Heart right ventricle (tissue), 16 donors: ENCODE data around the gene NUP85. TPM values are rescaled to one million over a fixed set of nuclear protein-coding genes. Genes with fewer than 3 reads are reported as not detected.

Experiments
- ATAC-seq, 8 donors: fragments of 200-7000 bp; cut with Tn5 transposase; one replicate each; pipeline ENCODE4 v1.9.1; 2020; ENCODE audit warnings: mild to moderate bottlenecking in 8 of 8, moderate library complexity in 8 of 8, moderate number of reproducible peaks in 1 of 8
- DNase-seq, 2 donors: peaks; one replicate each; pipeline ENCODE4 v3.0.0-alpha.2; 2020
- H3K27ac ChIP-seq, 10 donors: fragments of 200-600 bp; sonication (generic) in 2 of 10; one replicate each; pipeline versions ENCODE4 v1.5.0 to v1.8.0; 2020 to 2022; ENCODE audit warnings: mild to moderate bottlenecking in 3 of 10
- H3K27me3 ChIP-seq, 7 donors: fragments of 200-600 bp; one replicate each; pipeline ENCODE4 v1.8.0; 2021 to 2022; ENCODE audit warnings: mild to moderate bottlenecking in 2 of 7
- H3K36me3 ChIP-seq, 9 donors: fragments of 200-600 bp; sonication (generic) in 1 of 9; one replicate each; pipeline versions ENCODE4 v1.5.0 to v1.8.0; 2020 to 2022; ENCODE audit warnings: mild to moderate bottlenecking in 2 of 9
- H3K4me1 ChIP-seq, 9 donors: fragments of 200-600 bp; sonication (generic) in 1 of 9; one replicate each; pipeline versions ENCODE4 v1.5.0 to v1.8.0; 2020 to 2022; ENCODE audit warnings: mild to moderate bottlenecking in 4 of 9
- H3K4me3 ChIP-seq, 10 donors: fragments of 200-600 bp; sonication (generic) in 2 of 10; one replicate each; pipeline versions ENCODE4 v1.5.0 to v1.8.0; 2020 to 2022; ENCODE audit warnings: mild to moderate bottlenecking in 7 of 10, moderate library complexity in 2 of 10
- H3K9me3 ChIP-seq, 11 donors: fragments of 200-600 bp in 10 of 11; sonication (generic) in 2 of 11; one replicate each; pipeline versions ENCODE4 v1.5.0 to v1.8.0; 2013 to 2022; ENCODE audit warnings: mild to moderate bottlenecking in 2 of 11, control low read depth in 1 of 11, moderate library complexity in 1 of 11
- WGBS, 2 donors: extraction: QIAGEN DNeasy Blood & Tissue Kit; methylation state at CpG; one replicate each; pipeline ENCODE4 v1.1.7; 2013; ENCODE audit warnings: inconsistent platforms in 1 of 2; 5-methylcytosine and 5-hydroxymethylcytosine counted together
- intact Hi-C, 10 donors: fragments of 100-400 bp; cut with DNase I; formaldehyde crosslinking; loops; one replicate each; pipeline versions ENCODE4 v1.11.1 to v1.14.2; 2022
- polyA plus RNA-seq, 2 donors: library from polyadenylated mRNA; stranded (reverse); fragments of 200-250 nt; gene quantifications; one replicate each; pipeline ENCODE4 v1.2.3, GENCODE V29; 2013
- total RNA-seq, 10 donors: library from RNA; stranded (reverse); fragmentation: NEBNext Ultra II Directional in 3 of 10; extraction: Animal tissue kit (Norgen Biotek cat#: 25700) in 3 of 10; gene quantifications; one replicate each; pipeline versions ENCODE4 v1.2.1 to v1.2.4, GENCODE V29; 2021 to 2023
- TF ChIP-seq, protein P1 (sequence below), 9 donors: fragments of 200-600 bp; sonication (generic) in 2 of 9; IDR thresholded peaks; one replicate each; pipeline versions ENCODE4 v1.5.0 to v1.8.0; 2021 to 2022; ENCODE audit warnings: antibody characterized with exemption in 9 of 9, mild to moderate bottlenecking in 5 of 9, moderate library complexity in 1 of 9
- donor health status: Arrhythmogenic right ventricular cardiomyopathy.
- donor health status: ischemic (EF 13 %, LVEDD 7.1; RV severe dilation, severe dysfunction).
- donor health status: healthy with polysubstance abuse.
- donor health status: DM: no; HTN: yes; CAD: no.
- donor health status: DM: no; HTN: no; CAD: no.
- donor health status: ischemic (EF 25% LVEDD 6.9; RV normal size, moderate dysfunction).
- donor health status: ischemic (EF 25% LVEDD 5.7; RV mildly dilated, moderate dysfunction).
- donor health status: healthy.
- donor health status: DM: yes; HTN: yes; CAD: no.
- donor health status: Ischemic cardiomyopathy.
- donor health status: ischemic (EF 35%, LVEDD 5.7; RV mildly dilated, moderate dysfunction).
- donor health status: nonischemic (EF 11% LVEDD 7.7; RV severe dilation, severe dysfunction).
- donor health status: DM: yes; HTN: yes; CAD: no.
- donor health status: PGD.
- donor health status: ischemic (EF 29% LVEDD 5.4; RV normal size, mild dysfunction).
- donor health status: nonischemic (EF 23%, LVEDD 6.1; RV moderate dilation, normal function).

The NUP85 gene
- total and polyA plus RNA-seq, 12 donors = 16.2 to 39.0 (median 23.3) TPM

DNA sequence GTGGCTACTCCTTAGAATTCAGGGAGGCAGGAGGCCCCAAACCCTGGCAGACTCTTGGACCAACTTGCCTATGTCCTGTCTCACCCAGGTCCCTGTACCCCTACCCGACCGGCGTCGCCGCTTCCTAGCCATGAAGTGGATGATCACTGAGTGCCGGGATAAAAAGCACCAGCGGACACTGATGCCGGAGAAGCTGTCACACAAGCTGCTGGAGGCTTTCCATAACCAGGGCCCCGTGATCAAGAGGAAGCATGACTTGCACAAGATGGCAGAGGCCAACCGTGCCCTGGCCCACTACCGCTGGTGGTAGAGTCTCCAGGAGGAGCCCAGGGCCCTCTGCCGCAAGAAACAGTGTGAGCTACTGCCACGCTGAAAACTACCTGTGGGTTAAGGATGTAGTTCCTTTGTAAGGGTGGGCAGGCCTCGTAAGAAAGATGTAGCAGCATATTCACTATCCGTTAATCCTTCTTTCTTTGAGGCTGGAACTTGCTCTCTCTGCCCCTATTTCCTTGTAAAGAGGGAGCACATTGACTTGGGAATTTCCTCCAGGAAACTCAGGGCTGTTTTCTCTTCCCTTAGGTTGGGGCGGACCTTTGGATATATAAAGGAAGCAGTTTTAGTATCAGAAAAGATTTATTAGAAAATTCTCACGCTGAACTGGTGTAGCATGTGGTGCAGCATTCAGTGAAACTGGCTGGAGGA is 60.3 kb downstream of the NUP85 start:
- 87% methylated on average over 17 of the region's 17 CpGs for WGBS, 2 donors
- TF ChIP-seq, protein P1, sequence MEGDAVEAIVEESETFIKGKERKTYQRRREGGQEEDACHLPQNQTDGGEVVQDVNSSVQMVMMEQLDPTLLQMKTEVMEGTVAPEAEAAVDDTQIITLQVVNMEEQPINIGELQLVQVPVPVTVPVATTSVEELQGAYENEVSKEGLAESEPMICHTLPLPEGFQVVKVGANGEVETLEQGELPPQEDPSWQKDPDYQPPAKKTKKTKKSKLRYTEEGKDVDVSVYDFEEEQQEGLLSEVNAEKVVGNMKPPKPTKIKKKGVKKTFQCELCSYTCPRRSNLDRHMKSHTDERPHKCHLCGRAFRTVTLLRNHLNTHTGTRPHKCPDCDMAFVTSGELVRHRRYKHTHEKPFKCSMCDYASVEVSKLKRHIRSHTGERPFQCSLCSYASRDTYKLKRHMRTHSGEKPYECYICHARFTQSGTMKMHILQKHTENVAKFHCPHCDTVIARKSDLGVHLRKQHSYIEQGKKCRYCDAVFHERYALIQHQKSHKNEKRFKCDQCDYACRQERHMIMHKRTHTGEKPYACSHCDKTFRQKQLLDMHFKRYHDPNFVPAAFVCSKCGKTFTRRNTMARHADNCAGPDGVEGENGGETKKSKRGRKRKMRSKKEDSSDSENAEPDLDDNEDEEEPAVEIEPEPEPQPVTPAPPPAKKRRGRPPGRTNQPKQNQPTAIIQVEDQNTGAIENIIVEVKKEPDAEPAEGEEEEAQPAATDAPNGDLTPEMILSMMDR (IDR thresholded peaks at IDR 0.05) = no peak
- Histone ChIP-seq H3K4me1 (peaks cover 4 to 57% (median 29%) of the 10 kb centered on the region in 9 donors), H3K27me3 (no peaks in the 10 kb centered on the region), H3K27ac (peak overlapping the region in 1 of 10 donors; percentile 26), H3K4me3 (no peak overlapping the region), H3K9me3 (no peaks in the 10 kb centered on the region), H3K36me3 (peaks cover 0 to 53% (median 35%) of the 10 kb centered on the region in 9 donors)
- DNase-seq (no peak), ATAC-seq (no peak)
- intact Hi-C loops = no loop called here

DNA sequence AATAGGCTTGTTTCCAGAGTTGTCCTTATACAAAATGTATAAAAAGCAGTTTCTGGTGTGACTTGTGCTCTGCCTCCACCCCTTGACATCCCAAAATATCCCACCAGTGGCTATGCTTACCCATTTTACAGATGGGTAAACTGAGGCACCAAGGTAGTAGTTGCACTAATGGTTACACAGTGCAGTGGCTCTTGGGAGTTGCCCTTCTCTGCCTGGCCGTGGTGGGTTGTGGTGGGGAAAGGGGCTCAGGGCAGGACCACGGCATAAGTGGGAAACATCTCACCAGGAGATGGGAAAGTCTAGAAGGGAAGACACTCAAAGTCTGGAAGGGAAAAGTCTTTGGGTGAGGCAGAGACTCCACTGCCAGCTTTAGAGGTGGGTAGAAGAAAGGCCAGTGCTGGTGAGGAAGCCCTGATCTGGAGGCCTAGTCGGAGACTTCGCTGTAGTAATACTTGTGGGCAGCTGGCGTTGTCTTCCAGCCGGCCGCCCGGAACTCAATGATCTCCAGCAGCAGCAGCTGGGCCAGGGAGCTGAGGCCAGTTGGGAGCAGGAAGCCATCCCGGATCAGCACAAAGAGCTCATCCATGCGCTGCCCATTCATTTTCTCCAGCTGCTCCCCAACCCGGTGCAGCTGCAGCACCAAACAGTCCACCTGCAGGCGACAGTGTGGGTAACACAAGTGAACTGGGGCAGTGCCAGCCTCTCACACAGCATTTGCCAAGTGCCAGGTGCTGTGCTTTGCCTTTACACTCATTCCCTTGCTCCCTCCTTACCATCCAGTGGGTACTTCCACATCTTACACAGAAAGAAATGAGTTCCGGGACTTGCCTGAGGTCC is 61.1 kb downstream of the NUP85 start:
- H3K4me3 ChIP-seq = no peak overlapping the region
- DNase-seq = no peak
- no peaks in the 10 kb centered on the region for H3K27me3 ChIP-seq
- peaks cover 0 to 53% (median 35%) of the 10 kb centered on the region in 9 donors for H3K36me3 ChIP-seq
- no peak for ATAC-seq
- peak overlapping the region in 1 of 10 donors; percentile 26 for H3K27ac ChIP-seq
- intact Hi-C loops = no loop called here
- H3K9me3 ChIP-seq = no peaks in the 10 kb centered on the region
- TF ChIP-seq, protein P1 (IDR thresholded peaks at IDR 0.05) = no peak
- peaks cover 4 to 57% (median 29%) of the 10 kb centered on the region in 9 donors for H3K4me1 ChIP-seq
- WGBS, 2 donors = 86 to 87% methylated on average over 13 of the region's 13 CpGs

DNA sequence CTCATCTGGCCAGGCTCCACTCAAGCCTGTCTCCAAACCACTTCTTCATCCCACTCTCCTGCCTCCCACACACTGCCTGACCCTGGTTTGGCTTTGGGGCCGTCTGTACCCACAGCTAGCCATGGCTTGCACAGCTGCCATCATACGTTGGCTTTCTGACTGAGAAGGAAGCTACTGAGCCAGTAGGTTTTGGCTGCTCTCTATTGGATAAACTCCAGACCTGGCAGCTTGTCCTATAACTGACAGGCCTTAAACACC is 61.6 kb downstream of the NUP85 start:
- DNase-seq (no peak), ATAC-seq (no peak)
- H3K9me3 ChIP-seq = no peaks in the 10 kb centered on the region
- peaks cover 0 to 53% (median 35%) of the 10 kb centered on the region in 9 donors for H3K36me3 ChIP-seq
- intact Hi-C loops = no loop called here
- TF ChIP-seq, protein P1 (IDR thresholded peaks at IDR 0.05) = no peak
- 46 to 47% methylated on average over 2 of the region's 2 CpGs for WGBS, 2 donors
- H3K27me3 ChIP-seq = no peaks in the 10 kb centered on the region
- H3K27ac ChIP-seq = peak overlapping the region in 1 of 10 donors; percentile 31
- peaks cover 4 to 63% (median 34%) of the 10 kb centered on the region in 9 donors for H3K4me1 ChIP-seq
- no peak overlapping the region for H3K4me3 ChIP-seq

DNA sequence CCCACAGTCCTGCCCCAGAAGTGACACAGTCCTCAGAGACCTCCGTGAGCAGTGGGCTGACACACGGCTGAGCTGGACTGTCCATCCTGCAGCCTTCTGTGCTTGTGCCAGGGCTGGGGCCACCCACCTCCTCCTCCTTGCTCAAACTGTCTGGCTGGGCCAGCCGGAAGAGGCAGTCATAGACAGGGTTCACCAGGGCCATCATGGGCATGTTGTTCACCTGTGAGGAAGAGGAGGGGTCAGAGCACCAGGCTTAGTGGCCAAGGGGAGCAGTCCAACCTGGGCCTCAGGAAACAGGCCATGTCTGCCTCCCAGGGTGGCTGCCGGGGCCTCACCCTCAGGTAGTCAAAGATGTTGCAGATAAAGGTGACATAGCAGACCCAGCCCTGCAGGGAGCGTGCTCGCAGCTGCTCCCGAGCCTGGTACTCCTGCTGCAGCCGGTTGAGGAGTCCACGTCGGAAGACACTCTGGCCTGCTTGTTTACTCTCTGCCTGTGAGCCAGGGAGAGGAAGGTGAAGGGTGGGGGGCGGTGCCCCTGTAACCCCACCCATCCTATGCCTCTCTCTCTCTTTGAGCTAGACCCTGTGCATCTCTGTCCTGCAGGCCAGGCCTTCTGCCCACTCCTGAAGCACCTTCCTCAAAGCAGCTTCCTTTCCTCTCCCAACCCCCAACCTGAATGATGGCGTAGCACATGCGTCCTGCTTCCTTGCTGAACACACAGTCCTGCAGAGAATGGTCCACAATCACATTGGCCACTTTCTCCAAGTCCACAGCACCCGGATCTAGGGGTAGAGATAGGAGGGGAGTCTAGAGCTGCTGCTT is 62.1 kb downstream of the NUP85 start:
- no peaks in the 10 kb centered on the region for H3K9me3 ChIP-seq
- no peaks in the 10 kb centered on the region for H3K27me3 ChIP-seq
- ATAC-seq (no peak), DNase-seq (no peak)
- TF ChIP-seq, protein P1 (IDR thresholded peaks at IDR 0.05) = no peak
- H3K4me3 ChIP-seq = no peak overlapping the region
- peak overlapping the region in 1 of 10 donors; percentile 31 for H3K27ac ChIP-seq
- WGBS, 2 donors = 44 to 56% methylated on average over 14 of the region's 14 CpGs
- H3K36me3 ChIP-seq = peaks cover 0 to 53% (median 35%) of the 10 kb centered on the region in 9 donors
- intact Hi-C loops = no loop called here
- peaks cover 4 to 63% (median 35%) of the 10 kb centered on the region in 9 donors for H3K4me1 ChIP-seq
